ENCODE results near the gene ACER2.

GRCh38 chr9:19461135-19461534 is 52.3 kb downstream of the ACER2 start:
- TF ChIP-seq CTCF (IDR thresholded peaks at IDR 0.05) (no peak), POLR2A (IDR thresholded peaks at IDR 0.05) (no peak), EP300 (IDR thresholded peaks at IDR 0.05; ENCODE audit: low read depth) (no peak), POLR2AphosphoS5 (IDR thresholded peaks at IDR 0.05) (no peak)

Data from transverse colon (tissue), 4 donors.